K562 (cell line): Measurements from ENCODE around the gene GP2. TPM values are rescaled to one million over a fixed set of nuclear protein-coding genes. Genes with fewer than 3 reads are reported as not detected.
A peak's percentile ranks its signal among the peaks of the same experiment; 100 is the strongest.

Source experiments
- ATAC-seq: fragments of 200-7000 bp; cut with Tn5 transposase; 3 replicates; pipeline ENCODE4 v1.9.1; 2020; ENCODE audit warnings: moderate library complexity
- BruUV-seq: library from RNA; stranded (reverse); fragments of 400-500 nt; replicated peaks from 2 replicates; lab custom pipeline; 2021; lab: Mats Ljungman, UMichigan
- CTCF ChIA-PET: fragments of 300-600 bp; formaldehyde crosslinking; extraction: SDS; loops from one replicate; lab custom pipeline; 2021; ENCODE audit warnings: low intra/inter-chr PET ratio; lab: Yijun Ruan, JAX
- POLR2A ChIA-PET: fragments of 300-600, 350-650 bp; sonication (Branson Sonifier 250); formaldehyde crosslinking; extraction: SDS; loops from one replicate; lab custom pipeline; 2021; ENCODE audit warnings: antibody characterized with exemption, inconsistent platforms; lab: Yijun Ruan, JAX
- DNase-seq, 4 experiments: peaks; one replicate each; pipeline versions ENCODE4 v3.0.0 to v3.0.0-alpha.2; 2011 to 2018; ENCODE audit warnings: low spot score in 3 of 4, mixed read lengths in 3 of 4; ENCODE audit errors: extremely low read depth in 1 of 4
- FAIRE-seq: peaks from 2 replicates; lab custom pipeline; 2011; peaks lifted over from hg19 to GRCh38; lab: Jason Lieb, UNC
- H2AFZ ChIP-seq: 2 replicates; pipeline ENCODE4 v1.6.0; 2011; ENCODE audit warnings: low read depth, low read length, control low read depth, inconsistent platforms
- H3K27ac ChIP-seq: fragments of 200-600 bp; 3 replicates; pipeline ENCODE4 v1.8.0; 2011; ENCODE audit warnings: low read depth, mild to moderate bottlenecking, control low read depth, inconsistent platforms, low read length, moderate library complexity, mixed read lengths; ENCODE audit errors: extremely low read depth
- H3K27me3 ChIP-seq, 2 experiments: fragments of 300-600 bp in 1 of 2; 2 replicates in 1 of 2; 3 replicates in 1 of 2; pipeline versions ENCODE4 v1.6.0 to v1.8.0; 2011; ENCODE audit warnings: inconsistent platforms in 2 of 2, low read length in 2 of 2, mild to moderate bottlenecking in 1 of 2, mixed read lengths in 1 of 2, moderate library complexity in 1 of 2; ENCODE audit not compliant: control insufficient read depth in 2 of 2, insufficient read depth in 2 of 2
- H3K36me3 ChIP-seq: fragments of 300-600 bp; 3 replicates; pipeline ENCODE4 v1.8.0; 2011; ENCODE audit warnings: mild to moderate bottlenecking, low read length, inconsistent platforms; ENCODE audit not compliant: control insufficient read depth, insufficient read depth
- H3K4me1 ChIP-seq, 2 experiments: fragments of 200-600 bp in 1 of 2; replicated peaks in 1 of 2; 2 replicates in 1 of 2; 3 replicates in 1 of 2; pipeline versions ENCODE4 v1.5.1 to v1.8.0; 2011; ENCODE audit warnings: inconsistent platforms in 2 of 2, low read length in 2 of 2, mild to moderate bottlenecking in 1 of 2, mixed read lengths in 1 of 2, moderate library complexity in 1 of 2; ENCODE audit not compliant: control insufficient read depth in 2 of 2, insufficient read depth in 2 of 2
- H3K4me2 ChIP-seq: 2 replicates; pipeline ENCODE4 v1.6.1; 2011; ENCODE audit warnings: low read length, control low read depth, inconsistent platforms, mixed read lengths; ENCODE audit not compliant: insufficient read depth
- H3K4me3 ChIP-seq: fragments of 200-600 bp; sonication (generic), shearing (Covaris generic); 2 replicates; pipeline ENCODE4 v1.5.1; 2016; ENCODE audit warnings: control low read depth, inconsistent platforms
- H3K79me2 ChIP-seq: fragments of 200-600 bp; 3 replicates; pipeline ENCODE4 v1.8.0; 2011; ENCODE audit warnings: low read length, inconsistent platforms; ENCODE audit not compliant: control insufficient read depth, insufficient read depth
- H3K9ac ChIP-seq, 2 experiments: 2 replicates each; pipeline versions ENCODE4 v1.6.0 to v1.6.1; 2011; ENCODE audit warnings: low read depth in 2 of 2, low read length in 2 of 2, control low read depth in 1 of 2, inconsistent platforms in 1 of 2, mild to moderate bottlenecking in 1 of 2, mixed read lengths in 1 of 2; ENCODE audit not compliant: insufficient read depth in 1 of 2
- H3K9me1 ChIP-seq: one replicate; pipeline ENCODE4 v1.6.0; 2011; ENCODE audit warnings: inconsistent platforms, mild to moderate bottlenecking, low read length, moderate library complexity; ENCODE audit not compliant: control insufficient read depth, insufficient read depth
- H3K9me3 ChIP-seq: replicated peaks from 2 replicates; pipeline ENCODE4 v1.5.1; 2011; ENCODE audit warnings: low read depth, low read length, inconsistent platforms; ENCODE audit not compliant: control insufficient read depth, insufficient read depth
- H4K20me1 ChIP-seq: replicated peaks from 2 replicates; pipeline ENCODE4 v1.6.1; 2011; ENCODE audit warnings: low read length, inconsistent platforms, mixed read lengths; ENCODE audit not compliant: control insufficient read depth, insufficient read depth
- CTCF ChIP-seq, 3 experiments: IDR thresholded peaks in 2 of 3; conservative IDR thresholded peaks in 1 of 3; 2 replicates each; pipeline ENCODE4 v1.5.1; 2011 to 2012; ENCODE audit warnings: low read length in 3 of 3, mild to moderate bottlenecking in 3 of 3, control low read depth in 2 of 3, improper control_type of control experiment in 1 of 3, inconsistent platforms in 1 of 3, low read depth in 1 of 3, mixed read lengths in 1 of 3, moderate library complexity in 1 of 3; ENCODE audit not compliant: insufficient read depth in 2 of 3
- EGR1 ChIP-seq: fragments of 450-650 bp; conservative IDR thresholded peaks from 2 replicates; pipeline ENCODE4 v1.6.1; 2017; ENCODE audit warnings: mild to moderate bottlenecking
- GTF2E2 ChIP-seq: fragments of 200-800 bp; sonication (Bioruptor generic); IDR thresholded peaks from 2 replicates; pipeline ENCODE4 v1.6.1; 2016; ENCODE audit warnings: missing genetic modification characterization, missing compliant biosample characterization
- NKRF ChIP-seq: fragments of 450-650 bp; IDR thresholded peaks from 2 replicates; pipeline ENCODE4 v1.6.1; 2016; ENCODE audit warnings: borderline replicate concordance
- PHB2 ChIP-seq: fragments of 450-650 bp; IDR thresholded peaks from 2 replicates; pipeline ENCODE4 v1.6.1; 2017; ENCODE audit warnings: low read depth
- ZBTB8A ChIP-seq: fragments of 450-650 bp; IDR thresholded peaks from 2 replicates; pipeline ENCODE4 v1.6.1; 2018; ENCODE audit warnings: mild to moderate bottlenecking, moderate library complexity; ENCODE audit not compliant: partially characterized antibody
- ZNF512 ChIP-seq: IDR thresholded peaks from 2 replicates; pipeline ENCODE4 v1.6.1; 2016; ENCODE audit warnings: missing genetic modification characterization, missing compliant biosample characterization
- ZNF695 ChIP-seq: fragments of 450-650 bp; formaldehyde crosslinking; IDR thresholded peaks from 2 replicates; pipeline ENCODE4 v1.4.0; 2020; ENCODE audit warnings: mild to moderate bottlenecking, moderate library complexity
- WGBS: fragments of 100-300 bp; shearing (Covaris generic); methylation state at CpG from one replicate; pipeline ENCODE4 v1.1.6; 2016; ENCODE audit warnings: low coverage, mixed read lengths; ENCODE audit not compliant: insufficient coverage; ENCODE audit errors: missing lambda C conversion rate; 5-methylcytosine and 5-hydroxymethylcytosine counted together
- in situ Hi-C: fragments of 300-500 bp; cut with MboI; formaldehyde crosslinking; loops from 4 replicates; pipeline ENCODE4 v1.15.0; 2018; ENCODE audit warnings: inconsistent platforms, mixed read lengths
- intact Hi-C: fragments of 100-400 bp; cut with micrococcal nuclease; formaldehyde crosslinking; loops from 2 replicates; pipeline ENCODE4 v1.14.2; 2022
- polyA plus RNA-seq, 8 experiments: library from polyadenylated mRNA; depleted of rRNA in 4 of 8; stranded (reverse) in 5 of 8; unstranded in 3 of 8; fragments of >200 nt; fragmentation: Nextera tagmentation in 2 of 8; fragmentation: Illumina TruSeq in 1 of 8; extraction: Ambion mirVana in 2 of 8; extraction: Trizol in 1 of 8; gene quantifications; 2 replicates each; pipeline versions ENCODE4 v1.2.1 to v1.2.3, GENCODE V29; 2011 to 2014; ENCODE audit warnings: inconsistent platforms in 1 of 8, missing spikeins in 1 of 8
- total RNA-seq, 7 experiments: library from RNA; depleted of rRNA in 6 of 7; stranded (reverse); fragments of >200 nt in 6 of 7; fragmentation: Illumina TruSeq in 2 of 7; extraction: Trizol in 2 of 7; gene quantifications; 2 replicates each; pipeline versions ENCODE4 v1.2.1 to v1.2.3, GENCODE V29; 2011 to 2021; ENCODE audit warnings: low replicate concordance in 1 of 7
- TF ChIP-seq, protein P1 (sequence below): fragments of 250-450 bp; sonication (Bioruptor Pico); IDR thresholded peaks from 2 replicates; pipeline ENCODE4 v1.9.0; 2021; ENCODE audit warnings: mild to moderate bottlenecking
- TF ChIP-seq, protein P2 (sequence below), 3 experiments: fragments of 200-800 bp in 1 of 3; fragments of 250-450 bp in 1 of 3; fragments of 450-650 bp in 1 of 3; sonication (Bioruptor Pico) in 1 of 3; sonication (Bioruptor generic) in 1 of 3; formaldehyde crosslinking in 1 of 3; IDR thresholded peaks; 2 replicates each; pipeline versions ENCODE4 v1.6.1 to v1.8.0; 2016 to 2022; ENCODE audit warnings: mild to moderate bottlenecking in 2 of 3, missing genetic modification characterization in 2 of 3, missing compliant biosample characterization in 1 of 3, moderate library complexity in 1 of 3

Gene GP2
- total and polyA plus RNA-seq, 9 of the 15 experiments (the other 6 are each of a cell fraction or from before 2014, with no cell fraction given) = 5.9 TPM; not detected in 8

DNA sequence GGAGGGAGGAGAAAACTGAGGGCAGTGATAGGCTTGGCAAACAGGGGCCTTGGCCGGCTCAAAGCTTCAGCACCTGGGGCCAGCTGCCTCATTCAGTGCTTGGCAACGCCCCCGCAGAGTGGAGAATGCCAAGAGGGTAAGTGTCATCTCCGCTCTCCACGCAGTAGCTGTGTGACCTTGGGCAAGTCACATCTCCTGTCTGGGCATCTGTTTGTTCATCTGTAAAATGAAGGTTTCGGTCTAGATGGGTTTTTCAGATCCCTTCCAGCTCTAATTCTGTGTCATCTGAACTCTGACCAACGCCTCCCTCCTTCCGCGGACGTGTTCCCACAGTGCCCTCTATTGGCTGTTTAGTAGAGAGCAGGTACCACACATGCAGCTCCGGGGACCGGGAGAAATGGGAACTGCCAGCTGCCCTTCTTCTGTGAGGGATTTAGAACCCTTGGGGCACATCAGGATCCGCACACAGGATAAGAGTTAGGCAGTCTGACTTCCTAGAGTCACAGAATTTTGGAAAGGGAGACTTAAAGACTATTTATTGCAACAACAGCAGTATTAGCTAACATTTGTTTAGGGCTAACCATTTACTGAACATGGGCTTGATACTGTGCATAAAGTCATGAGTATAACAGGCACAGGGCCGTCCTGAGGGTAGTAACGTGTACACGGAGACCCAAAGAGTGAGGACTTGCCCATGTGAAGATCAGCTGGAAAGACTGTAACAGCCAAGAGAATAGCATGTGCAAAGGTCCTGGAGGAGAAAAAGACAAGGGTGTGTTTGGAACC, 26.8 kb downstream of the GP2 start:
- intact Hi-C loops = loop anchor here (1.0 to 2.0 kb wide), 2 partner anchors 82 to 393 kb away; no protein-coding TSS in a partner anchor
- H3K27ac ChIP-seq = no peak overlapping the region
- no peak overlapping the region for H3K4me3 ChIP-seq
- H3K9ac ChIP-seq = no peak overlapping the region
- BruUV-seq = no TSS peak
- in situ Hi-C loops = loop anchor here (5.0 to 10.0 kb wide), 2 partner anchors 393 to 696 kb away; no protein-coding TSS in a partner anchor
- H3K4me2 ChIP-seq = no peak overlapping the region
- no peaks in the 10 kb centered on the region for H3K9me1 ChIP-seq
- H3K27me3 ChIP-seq = no peaks in the 10 kb centered on the region
- 0 out of 2 replicates have a peak, but pooled peaks cover 4% of the 10 kb centered on the region for H4K20me1 ChIP-seq
- H2AFZ ChIP-seq = no peak overlapping the region
- peak; percentile 91 for ATAC-seq
- FAIRE-seq = peak; percentile 84
- H3K4me1 ChIP-seq = peaks cover 2 to 11% of the 10 kb centered on the region in 2 experiments; a peak in 3 of 5 replicates
- CTCF ChIA-PET = interaction anchor here (0.5 to 1.2 kb wide), 2 partner anchors 85 to 627 kb away, joined by 3 to 6 read pairs; no protein-coding TSS in a partner anchor
- H3K36me3 ChIP-seq = no peaks in the 10 kb centered on the region
- under 1% methylated on average over 16 of the region's 16 CpGs for WGBS
- no peaks in the 10 kb centered on the region for H3K9me3 ChIP-seq
- POLR2A ChIA-PET = interaction anchor here (0.9 to 1.5 kb wide), 3 partner anchors 13 to 393 kb away, joined by 3 read pairs; no protein-coding TSS in a partner anchor
- peak; percentile 68 to 74 (median 69) for DNase-seq
- no peaks in the 10 kb centered on the region for H3K79me2 ChIP-seq
- TF ChIP-seq ZBTB8A = no peak
- no peak for TF ChIP-seq NKRF
- TF ChIP-seq GTF2E2 (tag) = no peak
- TF ChIP-seq PHB2 = no peak
- peak; percentile 84 to 90 (median 89) for TF ChIP-seq CTCF (IDR thresholded peaks at IDR 0.05 in 2 of 3, conservative IDR thresholded peaks at IDR 0.05 in 1 of 3; ENCODE audit: insufficient read depth in 2 of 3, low read depth in 1 of 3, low read length in 3 of 3)
- TF ChIP-seq ZNF695 = no peak
- TF ChIP-seq, protein P1, sequence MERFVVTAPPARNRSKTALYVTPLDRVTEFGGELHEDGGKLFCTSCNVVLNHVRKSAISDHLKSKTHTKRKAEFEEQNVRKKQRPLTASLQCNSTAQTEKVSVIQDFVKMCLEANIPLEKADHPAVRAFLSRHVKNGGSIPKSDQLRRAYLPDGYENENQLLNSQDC (CRISPR knock-in tag) = no peak
- no peak for TF ChIP-seq ZNF512 (tag)
- TF ChIP-seq, protein P2, sequence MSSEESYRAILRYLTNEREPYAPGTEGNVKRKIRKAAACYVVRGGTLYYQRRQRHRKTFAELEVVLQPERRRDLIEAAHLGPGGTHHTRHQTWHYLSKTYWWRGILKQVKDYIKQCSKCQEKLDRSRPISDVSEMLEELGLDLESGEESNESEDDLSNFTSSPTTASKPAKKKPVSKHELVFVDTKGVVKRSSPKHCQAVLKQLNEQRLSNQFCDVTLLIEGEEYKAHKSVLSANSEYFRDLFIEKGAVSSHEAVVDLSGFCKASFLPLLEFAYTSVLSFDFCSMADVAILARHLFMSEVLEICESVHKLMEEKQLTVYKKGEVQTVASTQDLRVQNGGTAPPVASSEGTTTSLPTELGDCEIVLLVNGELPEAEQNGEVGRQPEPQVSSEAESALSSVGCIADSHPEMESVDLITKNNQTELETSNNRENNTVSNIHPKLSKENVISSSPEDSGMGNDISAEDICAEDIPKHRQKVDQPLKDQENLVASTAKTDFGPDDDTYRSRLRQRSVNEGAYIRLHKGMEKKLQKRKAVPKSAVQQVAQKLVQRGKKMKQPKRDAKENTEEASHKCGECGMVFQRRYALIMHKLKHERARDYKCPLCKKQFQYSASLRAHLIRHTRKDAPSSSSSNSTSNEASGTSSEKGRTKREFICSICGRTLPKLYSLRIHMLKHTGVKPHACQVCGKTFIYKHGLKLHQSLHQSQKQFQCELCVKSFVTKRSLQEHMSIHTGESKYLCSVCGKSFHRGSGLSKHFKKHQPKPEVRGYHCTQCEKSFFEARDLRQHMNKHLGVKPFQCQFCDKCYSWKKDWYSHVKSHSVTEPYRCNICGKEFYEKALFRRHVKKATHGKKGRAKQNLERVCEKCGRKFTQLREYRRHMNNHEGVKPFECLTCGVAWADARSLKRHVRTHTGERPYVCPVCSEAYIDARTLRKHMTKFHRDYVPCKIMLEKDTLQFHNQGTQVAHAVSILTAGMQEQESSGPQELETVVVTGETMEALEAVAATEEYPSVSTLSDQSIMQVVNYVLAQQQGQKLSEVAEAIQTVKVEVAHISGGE (CRISPR knock-in tag; IDR thresholded peaks at IDR 0.05) = no peak
- TF ChIP-seq EGR1 = peak; percentile 53
